Vagina (tissue), 2 donors: ENCODE results near the gene CDH4.

Experiments
- POLR2A ChIP-seq, 2 donors: fragments of 450-650 bp; IDR thresholded peaks; one replicate each; pipeline ENCODE4 v1.6.1; 2017; ENCODE audit warnings: antibody characterized with exemption in 2 of 2, mild to moderate bottlenecking in 2 of 2, moderate library complexity in 2 of 2
- TF ChIP-seq, protein P1 (sequence below), 3 experiments: fragments of 450-650 bp in 2 of 3; fragments of 200-600 bp in 1 of 3; sonication (generic) in 1 of 3; IDR thresholded peaks; one replicate each; pipeline ENCODE4 v1.5.1; 2017 to 2019; ENCODE audit warnings: antibody characterized with exemption in 3 of 3, mild to moderate bottlenecking in 2 of 3, moderate library complexity in 2 of 3

DNA sequence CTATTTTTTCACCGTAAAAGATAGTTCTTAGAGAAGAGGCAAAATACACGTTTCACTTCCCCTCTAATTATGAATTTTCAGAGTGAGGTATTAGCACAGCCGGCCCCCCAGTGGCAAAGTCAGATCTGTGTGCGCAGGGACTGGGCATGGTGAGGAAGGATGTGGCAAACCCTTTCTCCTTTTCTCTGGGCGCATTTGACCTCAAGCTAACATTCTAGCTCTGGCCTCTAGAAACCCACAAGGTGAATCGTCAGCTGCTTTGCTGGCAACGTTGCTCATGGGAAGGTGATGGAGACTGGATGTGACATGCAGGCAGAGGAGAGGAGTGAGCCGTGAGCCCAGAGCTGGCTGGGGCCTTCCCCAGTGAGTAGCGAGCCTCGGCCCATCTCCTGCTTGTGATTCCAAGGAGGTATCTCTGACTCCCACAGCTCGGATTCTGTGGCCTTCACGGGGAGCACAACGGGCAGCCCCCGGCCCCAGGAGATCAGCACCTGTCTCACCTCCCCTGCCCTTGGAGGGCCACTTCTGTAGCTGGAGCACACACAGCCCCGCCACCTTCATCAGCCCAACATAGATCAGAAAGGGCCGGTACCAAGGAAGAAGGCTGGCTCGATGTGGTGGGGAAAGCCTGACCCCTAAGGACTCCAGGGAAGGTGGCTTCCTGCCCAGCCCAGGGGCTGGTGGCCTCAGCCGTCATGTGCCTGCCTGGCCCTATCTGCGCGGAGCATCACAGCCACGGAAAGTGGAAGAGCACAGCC, 660.8 kb downstream of the CDH4 start:
- TF ChIP-seq, protein P1, sequence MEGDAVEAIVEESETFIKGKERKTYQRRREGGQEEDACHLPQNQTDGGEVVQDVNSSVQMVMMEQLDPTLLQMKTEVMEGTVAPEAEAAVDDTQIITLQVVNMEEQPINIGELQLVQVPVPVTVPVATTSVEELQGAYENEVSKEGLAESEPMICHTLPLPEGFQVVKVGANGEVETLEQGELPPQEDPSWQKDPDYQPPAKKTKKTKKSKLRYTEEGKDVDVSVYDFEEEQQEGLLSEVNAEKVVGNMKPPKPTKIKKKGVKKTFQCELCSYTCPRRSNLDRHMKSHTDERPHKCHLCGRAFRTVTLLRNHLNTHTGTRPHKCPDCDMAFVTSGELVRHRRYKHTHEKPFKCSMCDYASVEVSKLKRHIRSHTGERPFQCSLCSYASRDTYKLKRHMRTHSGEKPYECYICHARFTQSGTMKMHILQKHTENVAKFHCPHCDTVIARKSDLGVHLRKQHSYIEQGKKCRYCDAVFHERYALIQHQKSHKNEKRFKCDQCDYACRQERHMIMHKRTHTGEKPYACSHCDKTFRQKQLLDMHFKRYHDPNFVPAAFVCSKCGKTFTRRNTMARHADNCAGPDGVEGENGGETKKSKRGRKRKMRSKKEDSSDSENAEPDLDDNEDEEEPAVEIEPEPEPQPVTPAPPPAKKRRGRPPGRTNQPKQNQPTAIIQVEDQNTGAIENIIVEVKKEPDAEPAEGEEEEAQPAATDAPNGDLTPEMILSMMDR (IDR thresholded peaks at IDR 0.05), result no peak
- no peak for TF ChIP-seq POLR2A (IDR thresholded peaks at IDR 0.05)
